ENCODE measurements around the gene C10orf67. TPM values are rescaled to one million over a fixed set of nuclear protein-coding genes. Genes with fewer than 3 reads are reported as not detected.
"Not testable (repeated sequence)": the region's sequence is repeated elsewhere in the genome, so short reads cannot be mapped to it uniquely, and the experiment has no call there.

C10orf67 gene
- total RNA-seq, 1 experiment from 2014 or later = not detected

DNA sequence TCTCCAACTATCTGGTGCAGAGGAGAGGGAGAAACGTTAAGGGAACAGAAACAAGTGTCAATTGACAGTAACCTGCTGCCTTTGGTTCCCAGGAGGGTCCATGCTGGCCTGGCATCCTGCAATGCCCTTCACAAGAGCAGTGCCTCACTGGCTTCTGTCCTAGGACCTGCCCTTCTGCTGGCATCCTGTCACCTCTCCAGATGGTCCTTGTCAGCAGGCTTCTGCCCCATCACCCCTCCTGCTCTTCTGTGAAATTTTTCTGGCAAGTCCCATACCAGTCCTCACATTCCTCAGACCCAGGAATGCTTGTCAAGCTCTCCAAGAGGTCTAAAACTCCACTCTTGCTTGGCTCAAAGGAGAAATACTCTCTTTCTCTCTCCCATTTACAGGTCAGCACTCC lies 34.2 kb downstream of the C10orf67 start:
- Histone ChIP-seq H3K27ac (ENCODE audit: insufficient read length, low read depth, low read length) (no peak overlapping the region), H3K23ac (ENCODE audit: insufficient read length, low read depth, low read length) (no peak overlapping the region), H3K9ac (ENCODE audit: extremely low read depth, insufficient read length, low read length) (no peak overlapping the region), H2BK20ac (ENCODE audit: low read depth, low read length, poor library complexity, severe bottlenecking) (no peak overlapping the region), H2BK5ac (ENCODE audit: insufficient read length, low read length) (no peak overlapping the region), H2BK15ac (ENCODE audit: low read depth, low read length) (no peak overlapping the region), H2BK12ac (ENCODE audit: insufficient read length, low read depth, low read length) (no peak overlapping the region), H3K79me1 (ENCODE audit: insufficient read depth, low read depth, low read length, poor library complexity, severe bottlenecking) (no peaks in the 10 kb centered on the region), H3K4me2 (ENCODE audit: insufficient read depth, insufficient read length, low read length) (no peak overlapping the region), H3K18ac (ENCODE audit: insufficient read length, low read depth, low read length) (no peak overlapping the region), H3K27me3 (ENCODE audit: insufficient read depth, low read length) (no peaks in the 10 kb centered on the region), H3K79me2 (ENCODE audit: insufficient read depth, low read length) (no peaks in the 10 kb centered on the region), H3K56ac (ENCODE audit: insufficient read length, low read depth, low read length) (no peak overlapping the region), H4K20me1 (ENCODE audit: control insufficient read depth, insufficient read depth, insufficient read length) (no peaks in the 10 kb centered on the region), H4K5ac (ENCODE audit: insufficient read length, low read depth, low read length) (no peak overlapping the region), H3K4ac (ENCODE audit: low read depth, low read length) (no peak overlapping the region), H3K14ac (ENCODE audit: insufficient read depth, low read length) (no peak overlapping the region), H3K9me3 (ENCODE audit: control insufficient read depth, low read depth, low read length) (no peaks in the 10 kb centered on the region), H2BK120ac (ENCODE audit: low read depth, low read length, poor library complexity, severe bottlenecking) (no peak overlapping the region), H4K8ac (replicated peaks; ENCODE audit: insufficient read length, low read depth, low read length) (no peak overlapping the region), H2AFZ (ENCODE audit: low read length) (no peak overlapping the region), H3K4me1 (ENCODE audit: insufficient read depth, low read length) (no peaks in the 10 kb centered on the region), H3K23me2 (ENCODE audit: insufficient read length, low read depth, low read length, poor library complexity, severe bottlenecking) (no peaks in the 10 kb centered on the region), H3T11ph (ENCODE audit: low read length) (no peak overlapping the region), H4K91ac (ENCODE audit: insufficient read length, low read depth, low read length) (no peak overlapping the region), H2AK5ac (ENCODE audit: insufficient read length, low read length) (no peak overlapping the region)
- Mint-ChIP-seq H3K27me3 (ENCODE audit: low read depth) (peaks cover 5% of the 10 kb centered on the region), H3K9me3 (no peaks in the 10 kb centered on the region; a peak in 1 of 5 replicates), H3K4me1 (no peaks in the 10 kb centered on the region), H3K27ac (no peak overlapping the region), H3K4me3 (no peak overlapping the region), H3K36me3 (ENCODE audit: insufficient read depth in 1 of 3, low read depth in 3 of 3) (no peaks in the 10 kb centered on the region)
- no peak for DNase-seq
- no CpG with 5 or more reads among the region's 1 CpG for WGBS (ENCODE audit: extremely low coverage, insufficient read length, low lambda C conversion rate)
- no peak for TF ChIP-seq CTCF (conservative IDR thresholded peaks at IDR 0.05)

DNA sequence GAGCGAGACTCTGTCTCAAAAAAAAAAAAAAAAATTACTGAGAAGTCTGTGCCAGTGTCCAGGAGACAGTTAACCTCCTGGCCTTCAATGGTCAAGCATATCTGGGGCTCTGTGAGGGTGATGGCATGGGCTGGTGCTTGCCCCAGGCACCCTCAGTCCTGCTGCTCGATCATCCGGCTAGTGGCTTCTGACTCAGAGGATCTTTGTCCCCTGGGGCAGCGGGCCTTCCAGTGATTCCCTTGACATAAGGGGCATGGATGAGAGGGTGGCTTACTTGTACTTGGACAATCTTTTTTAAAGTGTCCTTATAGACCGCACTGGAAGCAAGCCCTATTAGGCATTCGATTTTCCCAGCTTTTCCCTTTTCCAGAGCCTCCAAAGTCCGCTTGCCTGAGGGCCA lies 44.6 kb downstream of the C10orf67 start:
- H3K4ac ChIP-seq (ENCODE audit: low read depth, low read length) = not testable (repeated sequence)

More for the DNA sequence above, 44.6 kb downstream of the C10orf67 start:
- H3K18ac ChIP-seq (ENCODE audit: insufficient read length, low read depth, low read length); H2BK5ac ChIP-seq (ENCODE audit: insufficient read length, low read length); H3T11ph ChIP-seq (ENCODE audit: low read length); H3K27ac ChIP-seq (ENCODE audit: insufficient read length, low read depth, low read length); H3K23ac ChIP-seq (ENCODE audit: insufficient read length, low read depth, low read length); H3K14ac ChIP-seq (ENCODE audit: insufficient read depth, low read length); H3K9me3 ChIP-seq (ENCODE audit: control insufficient read depth, low read depth, low read length); H3K4me1 ChIP-seq (ENCODE audit: insufficient read depth, low read length); H2BK120ac ChIP-seq (ENCODE audit: low read depth, low read length, poor library complexity, severe bottlenecking); H3K9ac ChIP-seq (ENCODE audit: extremely low read depth, insufficient read length, low read length); H3K4me1 Mint-ChIP-seq; H3K4me2 ChIP-seq (ENCODE audit: insufficient read depth, insufficient read length, low read length); H2BK20ac ChIP-seq (ENCODE audit: low read depth, low read length, poor library complexity, severe bottlenecking); H3K79me1 ChIP-seq (ENCODE audit: insufficient read depth, low read depth, low read length, poor library complexity, severe bottlenecking); H3K9me3 Mint-ChIP-seq; H3K4me3 Mint-ChIP-seq; H4K91ac ChIP-seq (ENCODE audit: insufficient read length, low read depth, low read length); H3K23me2 ChIP-seq (ENCODE audit: insufficient read length, low read depth, low read length, poor library complexity, severe bottlenecking); H4K20me1 ChIP-seq (ENCODE audit: control insufficient read depth, insufficient read depth, insufficient read length); H3K79me2 ChIP-seq (ENCODE audit: insufficient read depth, low read length); H3K27me3 Mint-ChIP-seq (ENCODE audit: low read depth); H2AK5ac ChIP-seq (ENCODE audit: insufficient read length, low read length); H4K5ac ChIP-seq (ENCODE audit: insufficient read length, low read depth, low read length); H3K27me3 ChIP-seq (ENCODE audit: insufficient read depth, low read length); H2BK15ac ChIP-seq (ENCODE audit: low read depth, low read length); H3K56ac ChIP-seq (ENCODE audit: insufficient read length, low read depth, low read length); H2BK12ac ChIP-seq (ENCODE audit: insufficient read length, low read depth, low read length); H2AFZ ChIP-seq (ENCODE audit: low read length); H3K36me3 Mint-ChIP-seq (ENCODE audit: insufficient read depth in 1 of 3, low read depth in 3 of 3); H3K27ac Mint-ChIP-seq; H4K8ac ChIP-seq (replicated peaks; ENCODE audit: insufficient read length, low read depth, low read length); DNase-seq: not testable (repeated sequence)
- WGBS (ENCODE audit: extremely low coverage, insufficient read length, low lambda C conversion rate) = no CpG with 5 or more reads among the region's 7 CpGs

Measured in H9 (cell line).